GM21717 (cell line): Measurements from ENCODE around the gene DISP3.

ENCODE experiments used
- ATAC-seq: cut with Tn5 transposase; IDR thresholded peaks from one replicate; pipeline ENCODE4 v1.9.1; 2021; ENCODE audit warnings: mild to moderate bottlenecking, moderate library complexity; ENCODE audit not compliant: unreplicated experiment

DISP3 gene

DNA sequence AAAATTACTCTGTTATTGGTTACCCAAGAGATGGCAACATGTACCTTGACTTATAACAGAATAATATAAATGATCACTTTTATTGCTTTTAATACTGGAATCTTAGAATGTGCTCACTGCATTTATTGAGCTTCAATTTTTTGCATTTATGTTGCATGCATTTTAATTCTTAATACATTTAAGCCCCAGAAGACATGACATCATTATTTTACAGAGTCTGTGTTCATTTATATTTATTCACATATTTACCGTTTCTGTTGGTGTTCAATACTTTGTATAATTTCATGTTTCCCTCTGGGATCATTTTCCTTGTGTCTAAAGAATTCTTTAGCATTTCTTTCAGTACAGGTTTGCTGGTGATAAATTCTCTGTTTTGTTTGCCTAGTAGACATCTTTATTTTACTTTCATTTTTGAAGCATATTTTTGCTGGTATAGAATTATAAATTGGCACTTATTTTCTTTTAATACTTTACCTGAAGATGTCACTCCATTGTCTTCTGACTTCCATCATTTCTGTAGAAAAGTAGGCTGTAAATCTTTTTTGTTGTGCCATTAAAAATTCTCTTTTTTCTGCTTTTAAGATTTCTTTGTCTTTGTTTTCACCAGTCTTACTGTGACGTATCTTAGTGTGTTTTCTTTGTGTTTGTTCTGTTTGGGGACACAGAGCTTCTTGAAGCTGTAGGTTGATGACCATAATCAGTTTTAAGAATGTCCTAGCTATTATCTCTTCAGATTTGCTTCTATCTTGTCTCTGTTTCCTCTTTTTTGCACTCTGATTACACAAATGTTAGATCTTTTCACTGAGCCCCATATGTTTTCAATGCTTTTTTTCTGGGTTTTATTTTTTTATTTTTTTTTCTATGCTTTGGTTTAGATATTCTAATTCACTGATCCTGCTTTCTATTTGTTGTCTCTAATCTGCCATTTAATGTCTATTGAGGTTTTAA, 26.9 kb downstream of the DISP3 start:
- no peak for ATAC-seq

DNA sequence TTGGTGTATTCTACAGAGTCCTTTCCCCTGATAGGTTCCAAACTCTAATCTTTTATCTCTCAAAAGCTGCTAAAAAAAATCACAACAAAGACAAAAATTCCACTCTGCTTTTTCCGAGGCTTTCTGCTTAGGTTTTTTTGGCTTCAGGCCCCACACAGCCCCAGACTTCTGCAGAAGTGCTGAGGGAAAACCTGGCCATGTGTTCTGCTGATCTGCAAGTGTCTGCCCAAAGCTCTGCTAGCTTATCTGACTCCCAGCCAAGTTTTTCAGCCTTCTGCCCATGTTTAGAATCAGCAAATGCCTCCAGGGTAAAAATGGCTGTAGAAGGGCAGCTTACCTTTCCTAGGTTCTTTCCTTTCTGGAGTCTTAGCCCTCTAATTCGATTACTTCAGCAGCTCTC, 28.4 kb downstream of the DISP3 start:
- ATAC-seq: no peak

DNA sequence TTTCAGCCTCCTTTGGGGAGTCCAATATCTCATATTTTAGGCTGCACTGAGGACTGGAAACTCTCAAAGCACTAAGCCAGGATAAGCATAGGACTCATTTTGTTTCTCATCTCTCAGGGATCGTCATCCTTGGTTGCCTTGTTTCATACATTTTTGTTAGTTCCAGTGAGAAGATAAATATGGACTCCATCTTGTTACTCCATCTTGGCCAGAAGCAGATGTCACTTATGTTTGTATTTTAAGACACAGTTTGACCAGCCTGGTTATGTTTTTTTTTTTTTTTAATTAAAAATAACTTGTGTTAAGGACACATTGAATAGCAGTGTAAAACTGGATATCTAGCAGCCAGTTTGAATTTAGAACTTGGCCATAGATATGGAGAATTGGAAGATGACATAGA, 34.7 kb downstream of the DISP3 start:
- ATAC-seq: no peak

DNA sequence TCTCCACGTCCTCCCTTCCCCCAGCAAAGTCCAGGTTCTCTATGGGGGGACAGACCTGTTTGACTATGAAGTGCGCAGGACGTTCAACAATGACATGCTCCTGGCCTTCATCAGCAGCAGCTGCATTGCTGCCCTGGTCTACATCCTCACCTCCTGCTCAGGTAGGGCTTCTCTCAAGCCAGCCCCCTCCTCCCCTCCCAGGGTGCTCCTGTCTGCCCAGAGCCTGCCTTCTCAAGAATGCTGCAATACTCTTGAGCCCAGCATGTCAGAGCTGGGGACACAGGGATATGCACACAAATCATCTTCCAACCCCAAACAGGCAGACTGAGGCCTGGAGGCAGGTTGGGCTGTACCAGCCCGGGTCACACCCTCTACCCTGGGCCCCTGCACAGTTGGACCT, 35.4 kb downstream of the DISP3 start:
- ATAC-seq: no peak

DNA sequence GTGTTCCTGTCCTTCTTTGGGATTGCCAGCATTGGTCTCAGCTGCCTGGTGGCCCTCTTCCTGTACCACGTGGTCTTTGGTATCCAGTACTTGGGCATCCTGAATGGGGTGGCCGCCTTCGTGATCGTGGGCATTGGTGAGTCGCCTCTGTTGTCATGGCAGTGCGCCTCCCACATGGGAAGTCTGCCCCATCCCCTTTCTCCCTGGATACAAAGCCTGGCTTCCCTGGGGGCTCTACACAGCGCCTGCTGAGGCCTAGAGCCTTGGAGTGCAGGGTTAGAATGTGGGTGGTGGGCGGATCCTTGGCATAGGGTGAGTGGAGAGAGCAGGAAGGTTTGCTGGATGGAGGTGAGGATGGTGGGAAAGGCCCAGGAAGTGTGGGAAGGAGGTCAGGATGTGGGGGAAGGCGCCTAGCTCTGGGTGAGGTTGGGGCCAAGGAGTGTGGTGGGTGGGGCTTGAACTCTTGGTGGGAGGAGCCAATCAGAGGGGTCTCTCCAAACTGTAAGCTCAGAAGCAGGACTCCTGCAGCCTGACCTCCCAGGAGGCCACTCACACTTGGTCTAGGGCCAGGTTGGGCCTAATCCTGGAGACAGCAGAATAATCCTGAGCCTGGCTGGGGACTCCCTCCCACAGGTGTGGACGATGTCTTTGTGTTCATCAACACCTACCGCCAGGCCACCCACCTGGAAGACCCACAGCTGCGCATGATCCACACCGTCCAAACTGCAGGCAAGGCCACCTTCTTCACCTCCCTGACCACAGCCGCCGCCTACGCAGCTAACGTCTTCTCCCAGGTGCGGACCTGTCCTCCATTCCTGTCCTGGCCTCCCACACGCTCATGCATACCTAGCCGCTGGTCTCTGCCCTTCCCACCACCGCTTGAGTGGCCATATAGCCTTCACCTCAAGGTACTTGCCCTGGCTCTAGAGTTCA, 36.7 kb downstream of the DISP3 start:
- no peak for ATAC-seq

DNA sequence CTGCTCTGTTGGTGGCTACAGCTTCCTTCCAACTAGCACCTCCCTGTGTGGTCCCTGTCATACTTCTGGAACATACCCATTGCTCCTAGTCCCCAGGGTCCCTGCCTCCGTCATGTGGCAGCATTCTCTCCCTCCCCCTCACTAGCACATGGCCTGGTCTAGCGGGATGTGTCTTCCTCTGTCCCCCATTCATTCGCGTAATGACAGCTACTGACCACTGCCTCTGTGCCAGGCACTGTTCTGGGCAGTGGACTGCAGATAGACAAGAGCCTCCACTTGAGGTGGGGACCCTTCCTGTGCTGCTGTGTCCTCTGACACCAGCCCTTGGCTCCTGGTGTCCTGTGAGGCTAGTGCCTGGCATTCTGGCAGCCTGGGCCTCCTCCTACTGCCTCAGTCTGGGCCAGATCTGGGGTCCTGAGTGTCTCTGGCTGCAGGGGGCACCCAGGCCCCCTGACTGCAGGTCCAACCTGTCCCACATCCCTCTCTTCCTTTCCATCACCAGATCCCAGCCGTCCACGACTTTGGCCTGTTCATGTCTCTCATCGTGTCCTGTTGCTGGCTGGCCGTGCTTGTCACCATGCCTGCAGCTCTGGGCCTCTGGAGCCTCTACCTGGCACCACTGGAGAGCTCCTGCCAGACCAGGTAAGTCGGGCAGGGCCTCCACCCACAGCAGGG, 38.1 kb downstream of the DISP3 start:
- ATAC-seq: no peak

DNA sequence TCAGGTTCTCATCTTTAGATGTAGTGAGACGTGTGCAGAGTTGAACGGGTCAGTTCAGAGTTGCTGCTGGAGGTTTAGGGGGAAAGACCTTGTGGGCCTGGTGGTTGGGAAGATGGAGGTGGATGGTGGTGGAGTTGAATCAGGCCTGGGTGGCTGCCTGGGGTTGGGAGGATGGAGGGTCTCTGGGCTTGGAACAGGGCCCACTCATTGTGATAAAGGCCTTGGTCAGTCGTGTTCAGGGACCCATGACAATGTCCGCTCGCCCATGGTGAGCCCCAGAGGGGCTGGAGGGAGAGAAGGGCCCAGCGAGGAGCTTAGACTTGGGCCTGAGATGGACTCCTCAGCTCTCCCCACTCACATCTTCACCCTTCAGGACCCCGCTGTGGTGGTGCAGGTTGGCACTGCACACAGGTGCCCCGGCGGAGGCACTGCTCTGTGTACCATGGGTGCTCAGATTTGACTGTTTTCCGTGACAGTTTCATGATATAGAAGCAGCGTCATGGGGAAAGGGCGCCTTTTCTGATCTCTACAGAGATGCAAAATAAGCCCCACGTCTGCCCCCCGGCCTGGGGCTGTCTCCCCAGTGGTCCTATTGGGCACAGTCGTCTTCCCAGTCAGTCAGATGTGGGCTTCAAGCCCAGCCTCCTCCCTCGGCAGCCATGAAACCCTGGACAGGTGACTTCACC, 39.2 kb downstream of the DISP3 start:
- ATAC-seq: no peak

DNA sequence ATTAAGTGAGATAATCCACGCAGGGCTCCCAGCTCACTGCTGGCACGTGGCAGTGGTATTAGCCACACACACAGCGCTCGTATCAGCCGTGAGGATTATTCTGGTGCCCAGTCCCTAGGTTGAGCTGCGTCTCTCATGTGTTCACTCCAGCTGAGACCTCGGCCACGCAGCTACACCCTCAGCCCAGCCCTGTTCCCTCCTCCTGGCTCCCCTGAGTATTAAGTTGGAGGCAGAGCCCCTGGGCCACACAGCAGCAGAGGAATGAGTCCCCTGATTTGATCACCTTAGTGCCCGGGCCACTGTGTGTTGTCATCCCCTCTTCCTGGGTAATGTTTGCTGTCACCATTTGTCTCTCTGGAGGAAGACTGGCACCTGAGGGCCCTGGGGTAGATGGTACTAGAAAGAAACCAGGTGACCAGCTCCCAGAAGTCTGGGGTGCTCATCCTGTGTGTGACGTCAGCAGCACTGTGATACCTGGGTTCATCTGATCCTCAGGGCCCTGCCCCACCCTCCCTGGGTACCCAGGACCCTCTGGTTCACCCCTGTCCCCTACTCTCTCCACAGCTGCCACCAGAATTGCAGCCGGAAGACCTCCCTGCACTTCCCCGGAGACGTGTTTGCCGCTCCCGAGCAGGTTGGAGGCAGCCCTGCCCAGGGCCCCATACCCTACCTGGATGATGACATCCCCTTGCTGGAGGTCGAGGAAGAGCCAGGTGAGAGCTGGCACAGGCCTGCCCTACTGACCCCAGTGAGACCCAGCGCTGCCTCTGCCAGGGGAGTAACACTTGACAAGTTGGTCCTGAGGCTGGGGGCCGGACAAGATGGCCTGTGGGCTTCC, 40.1 kb downstream of the DISP3 start:
- no peak for ATAC-seq

DNA sequence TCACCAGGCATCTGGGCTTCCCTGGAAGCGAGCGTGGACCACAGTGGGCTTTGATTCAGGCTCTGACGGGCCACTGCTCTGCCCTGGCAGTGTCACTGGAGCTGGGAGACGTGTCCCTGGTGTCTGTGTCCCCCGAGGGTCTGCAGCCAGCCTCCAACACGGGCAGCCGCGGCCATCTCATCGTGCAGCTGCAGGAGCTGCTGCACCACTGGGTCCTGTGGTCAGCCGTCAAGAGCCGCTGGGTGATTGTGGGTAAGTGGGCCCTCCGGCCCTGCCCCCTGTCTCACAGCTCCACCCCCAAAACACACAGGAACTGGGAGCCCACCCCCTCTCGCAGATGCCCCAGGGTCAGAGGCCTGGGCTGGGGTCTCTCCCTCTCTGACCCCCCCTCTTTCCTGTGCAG, 40.7 kb downstream of the DISP3 start:
- ATAC-seq: no peak

DNA sequence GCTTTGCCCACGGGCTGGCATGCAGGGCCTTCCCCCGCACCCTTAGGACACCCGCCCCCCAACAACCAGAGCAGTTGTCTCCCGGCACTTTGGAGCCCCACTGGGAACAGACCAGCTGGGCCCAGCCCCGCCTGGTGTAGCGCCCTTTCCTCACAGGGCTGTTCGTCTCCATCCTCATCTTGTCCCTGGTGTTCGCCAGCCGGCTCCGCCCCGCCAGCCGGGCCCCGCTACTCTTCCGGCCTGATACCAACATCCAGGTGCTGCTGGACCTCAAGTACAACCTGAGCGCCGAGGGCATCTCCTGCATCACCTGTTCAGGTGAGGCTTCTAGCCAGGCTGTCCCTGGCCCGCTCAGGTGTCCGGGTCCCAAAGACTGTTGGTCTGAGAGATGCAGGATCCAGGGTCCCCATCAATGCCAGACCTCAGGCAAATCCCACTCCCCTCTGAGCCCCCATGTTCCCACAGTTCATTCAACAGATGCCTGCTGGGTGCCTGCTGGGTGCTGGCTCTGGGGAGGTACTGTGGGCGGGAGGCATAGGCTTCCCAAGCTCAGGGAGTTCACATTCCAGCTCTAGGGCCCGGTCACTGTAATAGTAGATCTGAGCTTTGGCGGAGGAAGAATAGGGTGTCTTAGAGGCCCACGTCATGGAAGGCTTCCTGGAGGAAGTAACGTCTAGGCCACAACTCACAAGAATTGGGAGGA, 41.7 kb downstream of the DISP3 start:
- no peak for ATAC-seq

DNA sequence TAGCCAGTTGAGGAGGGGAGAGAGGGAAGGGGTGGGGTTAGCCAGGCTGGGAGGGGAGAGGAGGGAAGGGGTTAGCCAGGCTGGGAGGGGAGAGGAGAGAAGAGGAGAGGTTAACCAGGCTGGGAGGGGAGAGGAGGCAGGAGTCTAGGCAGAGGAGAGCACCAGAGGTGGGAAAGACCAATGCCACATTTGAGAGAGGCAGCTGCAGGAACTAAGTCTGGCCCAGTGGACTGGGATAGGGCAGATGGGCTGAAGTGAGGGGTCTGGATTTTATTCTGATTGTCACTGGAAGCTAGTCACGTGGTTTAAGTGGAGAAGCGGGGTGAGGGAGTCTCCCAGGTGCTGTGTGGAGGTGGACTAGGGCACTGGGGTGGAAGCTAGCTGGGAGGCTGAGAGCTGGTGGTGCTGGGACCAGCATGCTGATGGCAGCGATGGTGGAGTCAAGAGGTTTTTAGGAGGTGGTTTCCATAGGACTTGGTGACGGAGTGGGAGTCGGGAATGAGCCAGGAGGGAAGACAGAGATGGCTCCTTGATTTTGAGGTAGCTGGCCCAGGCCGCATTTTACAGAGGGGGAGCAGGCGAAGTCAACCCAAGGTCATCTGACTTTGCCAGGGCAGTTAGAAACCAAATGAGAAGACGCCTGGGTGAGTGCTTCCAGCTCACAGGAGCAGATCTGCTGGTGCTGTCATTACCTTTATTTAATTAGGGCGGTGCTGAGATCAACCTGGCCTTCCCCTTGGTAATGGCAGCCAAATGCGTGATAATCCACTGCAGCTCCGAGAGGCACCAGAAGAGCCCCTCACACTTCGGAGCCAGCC, 42.8 kb downstream of the DISP3 start:
- ATAC-seq: no peak

DNA sequence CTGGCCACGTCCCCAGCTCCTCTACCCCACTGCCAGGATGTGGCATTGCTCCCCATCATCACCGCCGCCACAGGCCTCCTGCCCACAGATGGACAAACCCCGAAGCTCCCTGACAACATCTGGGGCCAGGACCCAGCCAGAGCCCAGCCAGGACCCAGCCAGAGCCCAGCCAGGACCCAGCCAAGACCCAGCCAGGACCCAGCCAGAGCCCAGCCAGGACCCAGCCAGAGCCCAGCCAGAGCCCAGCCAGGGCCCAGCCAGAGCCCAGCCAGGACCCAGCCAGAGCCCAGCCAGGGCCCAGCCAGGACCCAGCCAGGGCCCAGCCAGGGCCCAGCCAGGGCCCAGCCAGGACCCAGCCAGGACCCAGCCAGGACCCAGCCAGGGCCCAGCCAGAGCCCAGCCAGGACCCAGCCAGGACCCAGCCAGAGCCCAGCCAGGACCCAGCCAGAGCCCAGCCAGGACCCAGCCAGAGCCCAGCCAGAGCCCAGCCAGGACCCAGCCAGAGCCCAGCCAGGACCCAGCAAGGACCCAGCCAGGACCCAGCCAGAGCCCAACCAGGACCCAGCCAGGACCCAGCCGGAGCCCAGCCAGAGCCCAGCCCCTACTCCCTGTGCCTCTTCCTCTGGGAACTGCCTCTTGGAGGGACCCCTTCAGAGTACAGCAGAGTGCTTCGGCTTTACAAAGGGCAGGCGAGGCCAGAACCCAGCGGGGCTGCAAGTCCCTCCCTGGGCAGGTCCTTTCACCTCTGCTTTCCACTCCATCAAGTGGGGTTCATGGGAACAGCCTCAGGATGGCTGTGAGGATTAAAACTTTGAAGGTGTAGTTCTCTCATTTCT, 43.7 kb downstream of the DISP3 start:
- ATAC-seq: no peak

DNA sequence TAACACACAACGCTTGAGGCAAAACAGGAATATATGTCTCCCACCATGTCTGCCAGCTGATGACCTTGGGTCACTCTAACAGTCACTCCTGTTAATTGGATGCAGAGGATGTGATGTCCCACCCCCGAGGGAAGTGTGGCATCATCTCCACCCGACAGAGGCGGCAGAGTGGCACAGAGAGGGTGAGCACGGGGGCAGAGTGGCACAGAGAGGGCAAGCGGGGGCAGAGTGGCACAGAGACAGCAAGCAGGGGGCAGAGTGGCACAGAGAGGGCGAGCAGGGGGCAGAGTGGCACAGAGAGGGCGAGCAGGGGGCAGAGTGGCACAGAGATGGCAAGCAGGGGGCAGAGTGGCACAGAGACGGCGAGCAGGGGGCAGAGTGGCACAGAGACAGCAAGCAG, 44.3 kb downstream of the DISP3 start:
- no peak for ATAC-seq

DNA sequence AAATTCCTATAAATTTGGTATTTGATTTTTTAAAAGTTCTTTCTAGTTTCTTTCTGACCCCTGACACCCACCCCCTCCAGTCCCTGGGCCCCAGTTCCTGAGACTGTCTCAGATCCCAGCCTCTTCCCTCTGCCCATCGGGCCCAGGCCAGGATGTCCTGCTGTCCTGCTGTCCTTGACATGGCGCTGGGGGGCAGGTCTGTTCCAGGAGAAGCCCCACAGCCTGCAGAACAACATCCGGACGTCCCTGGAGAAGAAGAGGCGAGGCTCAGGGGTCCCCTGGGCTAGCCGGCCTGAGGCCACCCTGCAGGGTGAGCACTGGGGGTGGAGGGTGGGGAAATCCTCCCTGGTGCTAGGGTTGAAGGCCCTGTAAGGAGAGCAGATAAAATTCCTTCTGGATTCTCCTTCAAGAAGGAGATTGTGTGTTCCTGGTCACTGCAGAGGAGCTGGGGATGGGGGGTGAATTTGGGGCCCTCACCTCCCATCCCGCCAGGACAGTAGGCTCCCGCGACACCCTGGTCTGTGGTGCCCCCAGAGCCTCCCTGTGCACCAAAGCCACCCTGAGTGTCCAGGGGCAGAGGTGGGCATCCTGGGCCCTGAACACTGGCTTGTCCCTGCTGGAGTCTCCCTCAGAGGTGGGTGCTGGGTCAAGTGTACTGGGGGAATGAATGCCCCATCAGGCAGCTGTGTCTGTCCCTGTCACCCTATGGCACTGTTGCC, 45.0 kb downstream of the DISP3 start:
- no peak for ATAC-seq

DNA sequence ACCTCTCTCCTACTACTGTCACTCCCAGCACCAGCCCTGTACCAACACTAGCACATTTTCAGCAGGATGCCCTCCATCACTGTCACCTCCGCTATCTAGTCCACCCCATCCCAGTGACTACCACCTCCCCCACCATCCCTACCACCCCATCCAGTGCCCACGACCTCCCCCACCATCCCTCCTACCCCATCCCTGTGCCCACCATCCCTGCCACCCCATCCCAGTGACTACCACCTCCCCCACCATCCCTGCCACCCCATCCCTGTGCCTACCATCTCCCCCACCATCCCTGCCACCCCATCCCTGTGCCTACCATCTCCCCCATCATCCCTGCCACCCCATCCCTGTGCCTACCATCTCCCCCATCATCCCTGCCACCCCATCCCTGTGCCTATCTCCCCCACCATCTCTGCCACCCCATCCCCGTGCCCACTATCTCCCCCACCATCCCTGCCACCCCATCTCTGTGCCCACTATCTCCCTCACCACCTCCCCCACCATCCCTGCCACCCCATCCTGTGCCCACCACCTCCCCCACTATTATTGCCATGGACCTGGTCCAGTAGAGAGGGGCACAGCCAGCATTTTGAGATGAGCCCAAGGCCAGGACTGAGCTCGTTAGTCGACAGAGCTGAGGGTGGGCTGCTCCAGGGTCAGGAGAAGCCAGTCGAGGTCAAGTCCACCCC, 45.7 kb downstream of the DISP3 start:
- ATAC-seq: no peak

DNA sequence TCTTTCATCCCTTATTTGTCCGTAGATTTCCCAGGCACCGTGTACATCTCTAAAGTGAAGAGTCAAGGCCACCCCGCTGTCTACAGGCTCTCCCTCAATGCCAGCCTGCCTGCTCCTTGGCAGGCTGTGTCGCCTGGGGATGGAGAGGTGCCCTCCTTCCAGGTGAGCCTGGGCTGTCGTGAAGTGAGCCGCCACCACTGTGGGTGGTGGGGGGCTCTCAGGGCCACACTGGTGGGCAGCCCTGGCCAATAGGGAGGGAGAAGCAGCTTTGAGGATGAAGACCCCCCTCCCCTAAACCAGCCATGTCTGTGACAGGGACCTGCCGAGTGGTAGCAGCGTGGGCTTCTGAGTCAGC, 46.2 kb downstream of the DISP3 start:
- ATAC-seq: no peak
